NCI-H2196 treated with DMSO at 0.1 percent for 48 hours (cell line): Measurements from ENCODE around the gene ZNF891.
A peak's percentile ranks its signal among the peaks of the same experiment; 100 is the strongest.

ENCODE experiments used
- DNase-seq: peaks from one replicate; lab custom pipeline; 2025; ENCODE audit not compliant: unreplicated experiment; lab: John Stamatoyannopoulos, UW

ZNF891 gene

DNA sequence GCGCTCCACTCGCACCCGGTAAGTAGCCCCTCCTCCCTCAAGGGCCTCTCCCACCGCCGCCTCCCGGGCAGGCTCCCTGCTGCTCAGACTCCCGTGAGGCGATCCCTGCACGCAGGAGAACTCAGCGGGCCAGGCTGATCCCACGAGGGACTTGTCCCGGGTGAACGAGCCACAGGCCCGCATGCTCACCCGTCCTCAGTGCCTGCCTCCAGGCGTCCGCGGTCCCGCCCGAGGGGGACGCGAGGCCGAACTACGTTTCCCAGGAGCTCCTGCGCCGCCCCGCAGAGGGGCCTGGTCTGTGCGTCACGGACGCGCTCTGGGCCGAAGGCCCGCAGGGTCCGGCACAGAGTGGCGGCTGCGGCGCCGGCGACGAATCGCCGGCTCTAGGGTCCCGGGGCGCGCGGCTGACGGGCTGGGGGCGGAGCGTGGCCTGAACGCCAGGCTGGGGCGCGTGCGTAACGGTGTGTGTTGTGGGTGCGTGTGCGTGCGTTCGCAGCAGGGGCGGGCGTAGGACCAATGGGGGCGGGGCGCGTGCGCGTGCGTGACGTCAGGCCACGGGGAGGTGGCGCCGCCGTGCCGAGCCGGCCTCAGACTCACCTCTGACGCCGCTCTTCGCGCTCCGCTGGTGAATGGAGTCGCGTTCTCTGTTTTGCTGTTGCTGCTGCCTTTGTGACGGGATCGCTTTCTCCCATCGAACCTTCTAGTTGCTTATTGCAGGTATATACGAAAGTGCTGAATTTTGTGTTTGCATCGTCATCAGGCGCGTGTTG, at the start of gene ZNF891, which contains the start of gene ZNF10:
TSS of gene ZNF891 (minus strand) at position 237 of the 770 bp plus-strand sequence. CDS start 8,356 bp downstream, outside the sequence.
TSS of gene ZNF10 (plus strand) at position 590 of the 770 bp plus-strand sequence. CDS start 13,866 bp downstream, outside the sequence.
- peak; percentile 92 for DNase-seq

GRCh38 chr12:133174901-133175300, 44.8 kb upstream of the ZNF891 start:
- no peak for DNase-seq

DNA sequence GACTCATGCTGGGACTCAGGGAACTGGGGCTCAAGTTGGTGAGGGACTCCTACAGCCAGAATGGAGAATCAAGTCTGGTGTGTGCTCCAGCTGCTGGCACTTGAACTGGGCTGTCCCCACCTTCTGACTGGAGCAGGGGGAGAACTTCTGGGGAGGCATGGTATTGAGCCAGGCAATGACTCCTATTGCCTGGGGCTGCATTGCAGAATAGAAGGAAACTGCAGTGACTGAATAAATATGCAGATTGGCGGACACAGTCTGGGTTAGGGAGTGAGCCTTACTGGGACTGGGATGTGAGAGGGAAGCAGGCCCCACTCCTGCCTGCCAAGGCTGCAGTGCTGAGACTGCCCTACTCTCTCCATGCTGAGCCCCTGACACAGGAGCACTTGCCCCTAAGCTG, 42.4 kb upstream of the ZNF891 start:
- no peak for DNase-seq

GRCh38 chr12:133165776-133166175, 35.7 kb upstream of the ZNF891 start:
- no peak for DNase-seq

- DNase-seq: no peak
Measured at GRCh38 chr12:133156125-133156690, 26.1 kb upstream of the ZNF891 start.

- DNase-seq: no peak
Measured at GRCh38 chr12:133145981-133146380, 15.9 kb upstream of the ZNF891 start.

DNA sequence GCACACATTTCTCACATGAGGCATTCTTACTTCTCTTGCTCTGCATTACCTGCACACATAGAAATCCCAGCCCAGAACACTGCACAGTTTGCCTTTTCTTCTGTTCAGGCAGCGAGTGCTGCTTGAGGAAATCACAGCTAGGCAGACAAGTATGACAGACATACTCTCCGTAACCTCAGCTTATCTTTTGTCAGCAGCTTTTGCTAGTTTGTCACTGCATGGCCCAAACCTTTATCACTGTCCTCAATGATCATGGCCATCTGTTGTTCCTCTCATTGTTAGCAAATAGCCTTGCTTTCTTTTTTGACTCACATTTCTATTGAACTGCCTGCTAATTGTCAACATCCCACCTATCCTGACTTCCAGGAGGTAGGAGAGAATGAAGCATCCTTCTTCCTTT, 5.7 kb upstream of the ZNF891 start:
- no peak for DNase-seq

DNA sequence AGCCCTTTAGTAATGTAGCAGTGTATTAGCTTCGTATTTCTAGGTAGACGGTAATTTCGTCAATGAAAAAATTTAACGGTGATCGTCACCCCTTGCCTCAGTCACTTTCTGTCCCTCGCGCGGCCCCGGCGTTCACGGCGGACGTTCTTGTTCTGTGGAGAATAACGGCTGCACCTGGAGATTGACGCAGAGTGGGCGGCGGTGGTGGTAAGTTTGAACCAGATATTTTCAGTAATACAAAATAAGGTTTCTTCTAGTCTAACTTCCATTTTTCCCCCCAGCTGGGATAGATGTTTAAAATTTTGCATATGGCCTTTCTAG, 694 bp upstream of the ZNF891 start:
- no peak for DNase-seq

GRCh38 chr12:133129368-133130037, 571 bp downstream of the ZNF891 start:
- DNase-seq: peak; percentile 21

DNA sequence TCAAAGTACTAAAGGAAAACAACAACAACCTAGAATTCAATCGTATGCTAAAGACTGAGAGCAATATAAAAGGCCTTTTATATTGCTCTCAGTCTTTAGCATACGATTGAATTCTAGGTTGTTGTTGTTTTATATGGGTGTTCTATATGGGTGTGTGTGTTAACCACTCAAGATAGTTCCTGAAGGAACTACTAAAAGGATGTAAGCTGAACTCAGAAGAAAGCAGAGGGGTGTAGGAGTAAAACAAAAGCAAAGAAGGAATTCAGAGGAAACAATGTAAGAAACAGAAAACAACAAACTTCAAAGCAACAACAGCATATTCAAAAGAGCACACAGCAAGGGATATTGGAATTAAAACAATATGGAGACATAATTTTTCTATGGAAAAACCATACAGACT, 5.4 kb downstream of the ZNF891 start:
- DNase-seq: no peak

- no peak for DNase-seq
Measured at GRCh38 chr12:133120385-133121191, 9.5 kb downstream of the ZNF891 start.

- DNase-seq: no peak
Measured at GRCh38 chr12:133108150-133108549, 21.9 kb downstream of the ZNF891 start.

DNA sequence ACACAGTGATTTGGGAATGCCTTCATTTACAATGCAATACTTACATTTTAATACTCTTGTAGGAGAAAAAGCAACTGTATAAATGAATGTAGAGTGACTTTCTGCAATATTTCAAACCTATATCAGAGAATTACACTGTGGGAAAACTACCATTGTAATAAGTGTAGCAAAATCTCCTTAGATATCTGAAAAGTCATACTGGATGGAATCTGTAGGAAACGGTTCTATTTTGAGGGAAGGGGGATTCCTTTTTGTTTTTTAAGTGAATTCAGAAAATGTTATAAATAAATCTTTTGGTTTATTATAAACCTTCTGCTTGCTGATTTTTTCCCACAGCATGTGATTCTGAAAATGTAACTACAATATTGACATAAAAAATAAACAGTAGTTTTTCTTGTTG, 23.0 kb downstream of the ZNF891 start:
- DNase-seq: no peak

GRCh38 chr12:133106253-133106652, 23.8 kb downstream of the ZNF891 start:
- no peak for DNase-seq

GRCh38 chr12:133105620-133106019, 24.5 kb downstream of the ZNF891 start:
- no peak for DNase-seq

DNA sequence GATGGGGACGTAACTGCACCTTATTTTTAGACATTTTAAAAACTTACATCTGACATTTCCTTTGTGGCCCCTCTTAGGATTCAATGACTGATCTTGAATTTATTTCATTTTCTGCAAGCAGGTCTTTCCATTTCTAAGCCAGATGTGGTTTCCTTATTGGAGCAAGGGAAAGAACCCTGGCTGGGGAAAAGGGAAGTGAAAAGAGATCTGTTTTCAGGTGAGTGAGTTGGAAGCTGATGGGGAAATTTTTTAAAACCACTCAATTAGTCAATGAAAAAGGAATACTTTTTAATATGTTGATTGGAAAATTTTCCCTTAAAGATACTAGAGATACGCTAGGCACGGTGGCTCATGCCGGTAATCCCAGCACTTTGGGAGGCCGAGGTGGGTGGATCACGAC, 46.7 kb downstream of the ZNF891 start:
- DNase-seq: no peak

- DNase-seq: no peak
Measured at GRCh38 chr12:133081159-133081780, 48.8 kb downstream of the ZNF891 start.

GRCh38 chr12:133080368-133081158, 49.5 kb downstream of the ZNF891 start, which contains the start of gene ZNF140:
TSS of gene ZNF140 (plus strand) at chr12:133080923. CDS start at chr12:133081321, 398 bp downstream.
- peak; percentile 96 for DNase-seq

DNA sequence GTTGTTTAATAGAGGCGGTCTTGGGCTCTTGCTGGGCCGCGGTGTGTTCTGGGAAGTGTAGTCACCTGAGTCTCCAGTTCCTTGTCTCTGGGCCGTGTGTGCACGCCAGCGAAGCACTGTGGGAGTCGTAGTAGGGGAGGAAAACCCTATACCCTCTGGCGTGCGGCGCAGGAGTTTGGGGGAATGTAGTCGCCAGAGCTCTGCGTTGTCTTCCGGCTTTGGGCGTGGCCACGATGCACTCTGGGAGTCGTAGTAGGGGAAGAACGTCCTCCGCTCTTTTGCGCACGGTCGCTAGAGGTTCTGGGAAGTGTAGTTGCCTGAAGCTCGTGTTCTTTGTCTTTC, 50.1 kb downstream of the ZNF891 start:
- peak; percentile 97 for DNase-seq

GRCh38 chr12:133073836-133074235, 56.2 kb downstream of the ZNF891 start:
- DNase-seq: no peak
